SK-N-MC (cell line): ENCODE data around the gene ZNF786.

Source experiments
- FOXP2 ChIP-seq: optimal IDR thresholded peaks from 2 replicates; pipeline ENCODE3; 2011; ENCODE audit warnings: mild to moderate bottlenecking, moderate library complexity; ENCODE audit not compliant: insufficient read depth; ENCODE audit errors: extremely low read length, control extremely low read depth
- POLR2AphosphoS5 ChIP-seq: IDR thresholded peaks from 2 replicates; pipeline ENCODE4 v1.6.1; 2012; ENCODE audit warnings: mild to moderate bottlenecking, low read depth, low read length, borderline replicate concordance

DNA sequence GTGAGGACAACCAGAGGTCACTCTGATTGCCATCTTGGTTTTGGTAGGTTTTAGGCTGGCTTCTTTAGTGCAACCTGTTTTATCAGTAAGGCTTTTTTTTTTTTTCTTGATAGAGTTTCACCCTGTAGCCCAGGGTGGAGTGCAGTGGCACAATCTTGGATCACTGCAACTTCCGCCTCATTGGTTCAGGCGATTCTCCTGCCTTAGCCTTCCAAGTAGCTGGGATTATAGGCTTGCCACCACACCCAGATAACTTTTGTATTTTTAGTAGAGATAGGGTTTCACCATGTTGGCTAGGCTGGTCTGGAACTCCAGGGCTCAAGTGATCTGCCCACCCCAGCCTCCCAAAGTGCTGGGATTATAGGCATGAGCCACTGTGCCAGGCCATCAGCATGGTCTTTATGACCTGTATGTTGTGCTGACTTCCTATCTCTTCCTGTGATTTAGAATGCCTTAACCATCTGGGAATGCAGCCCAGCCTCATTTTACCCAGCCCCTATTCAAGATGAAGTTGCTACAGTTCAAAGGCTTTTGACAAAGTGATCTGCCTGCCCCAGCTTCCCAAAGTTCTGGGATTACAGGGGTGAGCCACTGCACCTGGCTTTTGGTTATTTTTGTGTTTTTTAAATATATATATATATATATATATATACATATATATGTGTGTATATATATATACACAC is 42.7 kb upstream of the ZNF786 start:
- no peak for TF ChIP-seq POLR2AphosphoS5
- no peak for TF ChIP-seq FOXP2
